ENCODE results near the gene SCAMP2.

- TF ChIP-seq POLR2AphosphoS5 (IDR thresholded peaks at IDR 0.05; ENCODE audit: low read depth, low read length) (no peak), CTCF (IDR thresholded peaks at IDR 0.05 in 2 of 3, conservative IDR thresholded peaks at IDR 0.05 in 1 of 3; ENCODE audit: borderline replicate concordance in 1 of 3, insufficient read depth in 1 of 3, low read depth in 2 of 3, low read length in 2 of 3) (no peak), POLR2A (IDR thresholded peaks at IDR 0.05; ENCODE audit: borderline replicate concordance, extremely low read depth, insufficient read depth, insufficient read length) (no peak), ZNF274 (IDR thresholded peaks at IDR 0.05; ENCODE audit: low read depth, low read length) (no peak), ATF3 (IDR thresholded peaks at IDR 0.05) (no peak), YY1 (IDR thresholded peaks at IDR 0.05; ENCODE audit: extremely low read depth, insufficient replicate concordance, low read depth, low read length) (no peak), EZH2 (IDR thresholded peaks at IDR 0.05) (no peak), MAX (IDR thresholded peaks at IDR 0.05) (no peak), SP1 (IDR thresholded peaks at IDR 0.05; ENCODE audit: low read depth) (no peak)
Measured at GRCh38 chr15:74831813-74832495, 41.2 kb downstream of the SCAMP2 start.

Measured in HCT116 (cell line).